ENCODE results near the gene PAPOLA.

The PAPOLA gene

GRCh38 chr14:96576937-96577336 lies 74.8 kb downstream of the PAPOLA start:
- TF ChIP-seq CTCF (IDR thresholded peaks at IDR 0.05; ENCODE audit: low read depth, low read length), result no peak
- H3K4me3 ChIP-seq (ENCODE audit: low read depth, low read length), result no peak overlapping the region
- in situ Hi-C loops (cut with HindIII; ENCODE audit: low sequenced_read_pairs), result no loop called here
- no peak for DNase-seq (ENCODE audit: low read depth, low spot score)

GRCh38 chr14:96578619-96579018 lies 76.4 kb downstream of the PAPOLA start:
- no peak for DNase-seq (ENCODE audit: low read depth, low spot score)
- no peak overlapping the region for H3K4me3 ChIP-seq (ENCODE audit: low read depth, low read length)
- no peak for TF ChIP-seq CTCF (IDR thresholded peaks at IDR 0.05; ENCODE audit: low read depth, low read length)
- in situ Hi-C loops (cut with HindIII; ENCODE audit: low sequenced_read_pairs), result no loop called here

GRCh38 chr14:96579358-96579757 lies 77.2 kb downstream of the PAPOLA start:
- in situ Hi-C loops (cut with HindIII; ENCODE audit: low sequenced_read_pairs), result no loop called here
- DNase-seq (ENCODE audit: low read depth, low spot score), result no peak
- no peak overlapping the region for H3K4me3 ChIP-seq (ENCODE audit: low read depth, low read length)
- TF ChIP-seq CTCF (IDR thresholded peaks at IDR 0.05; ENCODE audit: low read depth, low read length), result no peak

GRCh38 chr14:96579855-96580254 lies 77.7 kb downstream of the PAPOLA start:
- no peak overlapping the region for H3K4me3 ChIP-seq (ENCODE audit: low read depth, low read length)
- TF ChIP-seq CTCF (IDR thresholded peaks at IDR 0.05; ENCODE audit: low read depth, low read length), result no peak
- DNase-seq (ENCODE audit: low read depth, low spot score), result no peak
- in situ Hi-C loops (cut with HindIII; ENCODE audit: low sequenced_read_pairs), result no loop called here

GRCh38 chr14:96580566-96580965 lies 78.4 kb downstream of the PAPOLA start:
- H3K4me3 ChIP-seq (ENCODE audit: low read depth, low read length), result no peak overlapping the region
- no peak for TF ChIP-seq CTCF (IDR thresholded peaks at IDR 0.05; ENCODE audit: low read depth, low read length)
- no peak for DNase-seq (ENCODE audit: low read depth, low spot score)
- in situ Hi-C loops (cut with HindIII; ENCODE audit: low sequenced_read_pairs), result no loop called here

- TF ChIP-seq CTCF (IDR thresholded peaks at IDR 0.05; ENCODE audit: low read depth, low read length), result no peak
- in situ Hi-C loops (cut with HindIII; ENCODE audit: low sequenced_read_pairs), result no loop called here
- H3K4me3 ChIP-seq (ENCODE audit: low read depth, low read length), result no peak overlapping the region
- no peak for DNase-seq (ENCODE audit: low read depth, low spot score)
Observed at GRCh38 chr14:96581026-96581425, 78.8 kb downstream of the PAPOLA start.

- H3K4me3 ChIP-seq (ENCODE audit: low read depth, low read length), result no peak overlapping the region
- DNase-seq (ENCODE audit: low read depth, low spot score), result no peak
- no peak for TF ChIP-seq CTCF (IDR thresholded peaks at IDR 0.05; ENCODE audit: low read depth, low read length)
- in situ Hi-C loops (cut with HindIII; ENCODE audit: low sequenced_read_pairs), result no loop called here
Observed at GRCh38 chr14:96581902-96582301, 79.7 kb downstream of the PAPOLA start.

Measured in astrocyte of the spinal cord (primary cell).